Fibroblast of lung (primary cell): ENCODE results near the gene KDM2B.

ENCODE experiments used
- EZH2 ChIP-seq: IDR thresholded peaks from 2 replicates; pipeline ENCODE4 v1.5.1; 2012; ENCODE audit warnings: low read length, control low read depth, mild to moderate bottlenecking; ENCODE audit errors: missing control alignments
- TF ChIP-seq, protein P1 (sequence below), 2 donors: IDR thresholded peaks in 1 of 2; conservative IDR thresholded peaks in 1 of 2; 1 replicate in 1 of 2; 2 replicates in 1 of 2; pipeline ENCODE4 v1.5.1; 2011 to 2012; ENCODE audit warnings: low read length in 2 of 2, control low read depth in 1 of 2, inconsistent platforms in 1 of 2, low read depth in 1 of 2, mild to moderate bottlenecking in 1 of 2

DNA sequence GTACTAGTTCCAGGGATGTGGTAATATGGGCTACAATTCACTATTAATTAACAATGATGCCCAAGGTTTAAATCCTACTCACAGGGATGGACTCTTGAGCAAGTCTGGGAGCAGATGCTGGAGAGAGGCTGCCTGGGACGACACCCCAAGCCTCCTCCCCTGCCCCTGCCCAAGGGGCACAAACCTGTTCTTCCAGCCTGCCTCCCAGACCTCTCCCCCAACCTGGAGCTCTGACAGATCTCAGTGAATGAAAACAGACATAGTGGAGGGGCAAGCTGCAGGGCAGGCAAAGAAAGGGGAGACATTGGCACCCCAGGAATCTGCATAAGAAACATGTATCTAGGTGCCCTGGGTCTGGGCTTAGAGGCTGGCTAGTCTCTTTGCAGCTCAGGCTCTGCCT lies 5.8 kb downstream of the KDM2B start:
- TF ChIP-seq, protein P1, sequence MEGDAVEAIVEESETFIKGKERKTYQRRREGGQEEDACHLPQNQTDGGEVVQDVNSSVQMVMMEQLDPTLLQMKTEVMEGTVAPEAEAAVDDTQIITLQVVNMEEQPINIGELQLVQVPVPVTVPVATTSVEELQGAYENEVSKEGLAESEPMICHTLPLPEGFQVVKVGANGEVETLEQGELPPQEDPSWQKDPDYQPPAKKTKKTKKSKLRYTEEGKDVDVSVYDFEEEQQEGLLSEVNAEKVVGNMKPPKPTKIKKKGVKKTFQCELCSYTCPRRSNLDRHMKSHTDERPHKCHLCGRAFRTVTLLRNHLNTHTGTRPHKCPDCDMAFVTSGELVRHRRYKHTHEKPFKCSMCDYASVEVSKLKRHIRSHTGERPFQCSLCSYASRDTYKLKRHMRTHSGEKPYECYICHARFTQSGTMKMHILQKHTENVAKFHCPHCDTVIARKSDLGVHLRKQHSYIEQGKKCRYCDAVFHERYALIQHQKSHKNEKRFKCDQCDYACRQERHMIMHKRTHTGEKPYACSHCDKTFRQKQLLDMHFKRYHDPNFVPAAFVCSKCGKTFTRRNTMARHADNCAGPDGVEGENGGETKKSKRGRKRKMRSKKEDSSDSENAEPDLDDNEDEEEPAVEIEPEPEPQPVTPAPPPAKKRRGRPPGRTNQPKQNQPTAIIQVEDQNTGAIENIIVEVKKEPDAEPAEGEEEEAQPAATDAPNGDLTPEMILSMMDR (conservative IDR thresholded peaks at IDR 0.05 in 1 of 2, IDR thresholded peaks at IDR 0.05 in 1 of 2; ENCODE audit: low read depth in 1 of 2, low read length in 2 of 2) = no peak
- no peak for TF ChIP-seq EZH2
